Transverse colon (tissue), 4 donors: ENCODE data around the gene S1PR4. TPM values are rescaled to one million over a fixed set of nuclear protein-coding genes. Genes with fewer than 3 reads are reported as not detected.

Source experiments
- DNase-seq: peaks from one replicate; pipeline ENCODE4 v3.0.0-alpha.2; 2019
- H3K27ac ChIP-seq, 4 donors: fragments of 200-600 bp; sonication (generic); 2 replicates each; pipeline ENCODE4 v1.5.1; 2016 to 2018; ENCODE audit warnings: inconsistent platforms in 4 of 4
- H3K27me3 ChIP-seq: fragments of 200-600 bp; sonication (generic); 2 replicates; pipeline ENCODE4 v1.5.1; 2017; ENCODE audit warnings: inconsistent platforms
- H3K36me3 ChIP-seq, 4 donors: fragments of 200-600 bp; sonication (generic); 2 replicates each; pipeline ENCODE4 v1.5.1; 2017 to 2019; ENCODE audit warnings: inconsistent platforms in 4 of 4
- H3K4me1 ChIP-seq, 4 donors: fragments of 200-600 bp; sonication (generic); 2 replicates each; pipeline ENCODE4 v1.5.1; 2017 to 2020; ENCODE audit warnings: inconsistent platforms in 4 of 4
- H3K4me3 ChIP-seq, 4 donors: fragments of 200-600 bp; sonication (generic); 1 replicate in 1 of 4; 2 replicates in 3 of 4; pipeline versions ENCODE4 v1.5.1 to v1.6.1; 2017 to 2019; ENCODE audit warnings: inconsistent platforms in 4 of 4
- H3K9me3 ChIP-seq, 2 donors: fragments of 200-600 bp; sonication (generic); 2 replicates each; pipeline ENCODE4 v1.5.1; 2017 to 2019; ENCODE audit warnings: inconsistent platforms in 2 of 2
- EP300 ChIP-seq: sonication (generic); formaldehyde crosslinking; IDR thresholded peaks from one replicate; pipeline ENCODE4 v1.6.1; 2017; ENCODE audit warnings: antibody characterized with exemption, low read depth
- POLR2A ChIP-seq: fragments of 450-650 bp; IDR thresholded peaks from one replicate; pipeline ENCODE4 v1.6.1; 2016; ENCODE audit warnings: antibody characterized with exemption, mild to moderate bottlenecking, moderate library complexity
- POLR2AphosphoS5 ChIP-seq, 3 donors: sonication (generic); formaldehyde crosslinking; IDR thresholded peaks; one replicate each; pipeline ENCODE4 v1.6.1; 2016; ENCODE audit warnings: antibody characterized with exemption in 3 of 3
- WGBS, 2 donors: methylation state at CpG; one replicate each; pipeline ENCODE4 v1.1.5; 2018; ENCODE audit warnings: low coverage in 1 of 2; 5-methylcytosine and 5-hydroxymethylcytosine counted together
- in situ Hi-C, 4 donors: fragments of 200-750 bp; cut with MboI; loops; one replicate each; pipeline versions ENCODE4 v1.15.0 to v1.15.1; 2017; ENCODE audit warnings: low sequenced_read_pairs in 3 of 4, low pct_ligation_motif_present in 1 of 4, low pct_unique_long_range_greater_than_20kb in 1 of 4
- intact Hi-C: fragments of 100-400 bp; cut with DNase I; formaldehyde crosslinking; loops from one replicate; pipeline ENCODE4 v1.15.1; 2023; ENCODE audit warnings: low total_unique reads
- total RNA-seq, 4 donors: library from RNA; depleted of rRNA; stranded (reverse); fragments of >200 nt; gene quantifications; one replicate each; pipeline ENCODE4 v1.1.0, GENCODE V29; 2016
- TF ChIP-seq, protein P1 (sequence below), 5 experiments: fragments of 200-600 bp in 3 of 5; fragments of 450-650 bp in 2 of 5; sonication (generic) in 3 of 5; IDR thresholded peaks; 1 replicate in 2 of 5; 2 replicates in 3 of 5; pipeline ENCODE4 v1.5.1; 2016 to 2017; ENCODE audit warnings: antibody characterized with exemption in 5 of 5, inconsistent platforms in 3 of 5, mild to moderate bottlenecking in 2 of 5, moderate library complexity in 1 of 5

The S1PR4 gene
- total RNA-seq, 4 donors from 2014 or later = 0.68 to 14.6 (median 6.0) TPM; not detected in 1

DNA sequence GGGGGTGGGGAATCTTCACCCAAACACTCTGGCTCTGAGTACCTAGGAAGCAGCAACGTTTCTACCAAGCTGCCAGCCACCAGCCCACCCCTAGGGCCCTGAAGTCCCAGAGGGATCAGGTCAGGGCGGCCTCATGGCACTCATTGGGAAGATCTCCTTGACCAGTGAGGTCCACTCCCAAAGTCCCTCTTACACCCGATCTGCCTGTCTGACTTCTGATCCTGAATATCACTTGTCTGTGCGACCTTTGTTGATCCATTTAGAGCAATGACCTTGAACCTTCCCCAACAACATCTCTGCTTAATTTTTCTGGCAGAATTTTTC, 44.8 kb upstream of the S1PR4 start:
- H3K27ac ChIP-seq = peak overlapping the region in 2 of 4 donors; percentile 17 to 57
- DNase-seq = no peak
- intact Hi-C loops = no loop called here
- H3K4me3 ChIP-seq = no peak overlapping the region
- H3K36me3 ChIP-seq = no peaks in the 10 kb centered on the region
- H3K27me3 ChIP-seq = peaks cover 3% of the 10 kb centered on the region
- in situ Hi-C loops = no loop called here
- no peaks in the 10 kb centered on the region for H3K9me3 ChIP-seq
- peaks cover 0 to 8% (median 1%) of the 10 kb centered on the region in 4 donors for H3K4me1 ChIP-seq
- no peak for TF ChIP-seq POLR2A
- no peak for TF ChIP-seq EP300
- no peak for TF ChIP-seq POLR2AphosphoS5 (IDR thresholded peaks at IDR 0.05)
- TF ChIP-seq, protein P1, sequence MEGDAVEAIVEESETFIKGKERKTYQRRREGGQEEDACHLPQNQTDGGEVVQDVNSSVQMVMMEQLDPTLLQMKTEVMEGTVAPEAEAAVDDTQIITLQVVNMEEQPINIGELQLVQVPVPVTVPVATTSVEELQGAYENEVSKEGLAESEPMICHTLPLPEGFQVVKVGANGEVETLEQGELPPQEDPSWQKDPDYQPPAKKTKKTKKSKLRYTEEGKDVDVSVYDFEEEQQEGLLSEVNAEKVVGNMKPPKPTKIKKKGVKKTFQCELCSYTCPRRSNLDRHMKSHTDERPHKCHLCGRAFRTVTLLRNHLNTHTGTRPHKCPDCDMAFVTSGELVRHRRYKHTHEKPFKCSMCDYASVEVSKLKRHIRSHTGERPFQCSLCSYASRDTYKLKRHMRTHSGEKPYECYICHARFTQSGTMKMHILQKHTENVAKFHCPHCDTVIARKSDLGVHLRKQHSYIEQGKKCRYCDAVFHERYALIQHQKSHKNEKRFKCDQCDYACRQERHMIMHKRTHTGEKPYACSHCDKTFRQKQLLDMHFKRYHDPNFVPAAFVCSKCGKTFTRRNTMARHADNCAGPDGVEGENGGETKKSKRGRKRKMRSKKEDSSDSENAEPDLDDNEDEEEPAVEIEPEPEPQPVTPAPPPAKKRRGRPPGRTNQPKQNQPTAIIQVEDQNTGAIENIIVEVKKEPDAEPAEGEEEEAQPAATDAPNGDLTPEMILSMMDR (IDR thresholded peaks at IDR 0.05) = no peak
- 60 to 69% methylated on average over 1 to 4 of the region's 4 CpGs for WGBS, 2 donors

DNA sequence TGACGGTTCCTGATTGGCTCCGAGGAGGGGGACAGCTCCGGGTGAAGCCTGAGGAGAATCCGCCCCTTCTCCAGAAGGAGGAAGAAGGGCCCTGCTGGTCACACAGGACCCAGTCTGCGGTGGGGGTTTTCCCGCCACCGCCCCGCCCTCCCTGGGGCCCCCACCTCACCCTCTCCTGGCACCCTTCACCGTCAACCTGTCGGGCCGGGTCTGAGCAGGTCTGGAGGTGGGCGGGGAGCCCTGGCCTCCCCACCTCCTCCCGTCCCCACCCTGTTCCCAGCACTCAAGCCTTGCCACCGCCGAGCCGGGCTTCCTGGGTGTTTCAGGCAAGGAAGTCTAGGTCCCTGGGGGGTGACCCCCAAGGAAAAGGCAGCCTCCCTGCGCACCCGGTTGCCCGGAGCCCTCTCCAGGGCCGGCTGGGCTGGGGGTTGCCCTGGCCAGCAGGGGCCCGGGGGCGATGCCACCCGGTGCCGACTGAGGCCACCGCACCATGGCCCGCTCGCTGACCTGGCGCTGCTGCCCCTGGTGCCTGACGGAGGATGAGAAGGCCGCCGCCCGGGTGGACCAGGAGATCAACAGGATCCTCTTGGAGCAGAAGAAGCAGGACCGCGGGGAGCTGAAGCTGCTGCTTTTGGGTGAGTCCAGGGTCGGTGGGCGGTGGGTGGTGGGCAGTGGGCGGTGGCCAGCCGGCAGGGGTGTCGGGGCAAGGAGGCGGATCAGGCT, 42.4 kb upstream of the S1PR4 start, which contains the start of gene GNA15:
Gene GNA15 (plus strand): TSS at position 73 of the 723 bp plus-strand sequence. CDS start 418 bp downstream, at position 491.
- TF ChIP-seq, protein P1 (IDR thresholded peaks at IDR 0.05) = no peak
- TF ChIP-seq POLR2A = no peak
- TF ChIP-seq EP300 = no peak
- TF ChIP-seq POLR2AphosphoS5 (IDR thresholded peaks at IDR 0.05) = no peak
- H3K36me3 ChIP-seq = no peaks in the 10 kb centered on the region
- H3K27ac ChIP-seq = peak within 1 kb of the TSS; percentile 25 to 64 (median 44)
- in situ Hi-C loops = no loop called here
- intact Hi-C loops = no loop called here
- peak; percentile 62 for DNase-seq
- 40% methylated on average over 40 of the region's 40 CpGs; no CpG with 5 or more reads in 1 of the 2 donors for WGBS, 2 donors
- H3K4me1 ChIP-seq = peaks cover 0 to 8% (median 1%) of the 10 kb centered on the region in 4 donors
- H3K4me3 ChIP-seq = peak within 1 kb of the TSS in 3 of 4 donors; percentile 26 to 45 (median 27)
- peaks cover 3% of the 10 kb centered on the region for H3K27me3 ChIP-seq
- no peaks in the 10 kb centered on the region for H3K9me3 ChIP-seq

DNA sequence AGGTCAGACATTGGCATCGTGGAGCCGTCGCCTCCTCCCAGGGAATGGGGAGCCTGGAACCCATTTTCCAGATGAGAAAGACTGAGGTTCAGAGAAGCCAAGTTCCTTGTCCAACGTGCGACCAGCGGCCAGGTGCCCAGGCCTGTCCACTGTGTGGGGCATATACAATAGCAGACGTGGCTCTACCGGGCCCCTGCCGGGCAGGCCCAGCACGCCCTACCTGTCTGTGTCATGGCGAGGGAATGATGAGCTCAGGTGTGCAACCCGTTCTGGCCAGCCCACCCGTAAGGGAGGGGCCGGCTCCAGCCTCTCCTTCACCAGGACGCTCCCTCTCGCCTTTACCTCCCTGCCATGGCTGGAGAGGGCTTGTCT, 41.9 kb upstream of the S1PR4 start:
- no peak for DNase-seq
- H3K9me3 ChIP-seq = no peaks in the 10 kb centered on the region
- H3K27ac ChIP-seq = peak overlapping the region; percentile 25 to 64 (median 44)
- intact Hi-C loops = no loop called here
- H3K4me3 ChIP-seq = peak overlapping the region in 3 of 4 donors; percentile 26 to 45 (median 27)
- H3K27me3 ChIP-seq = peaks cover 3% of the 10 kb centered on the region
- WGBS, 2 donors = 60% methylated on average over 16 of the region's 16 CpGs; no CpG with 5 or more reads in 1 of the 2 donors
- in situ Hi-C loops = no loop called here
- TF ChIP-seq, protein P1 (IDR thresholded peaks at IDR 0.05) = no peak
- TF ChIP-seq POLR2AphosphoS5 (IDR thresholded peaks at IDR 0.05) (no peak), EP300 (no peak), POLR2A (no peak)
- peaks cover 0 to 12% (median 1%) of the 10 kb centered on the region in 4 donors for H3K4me1 ChIP-seq
- H3K36me3 ChIP-seq = no peaks in the 10 kb centered on the region

DNA sequence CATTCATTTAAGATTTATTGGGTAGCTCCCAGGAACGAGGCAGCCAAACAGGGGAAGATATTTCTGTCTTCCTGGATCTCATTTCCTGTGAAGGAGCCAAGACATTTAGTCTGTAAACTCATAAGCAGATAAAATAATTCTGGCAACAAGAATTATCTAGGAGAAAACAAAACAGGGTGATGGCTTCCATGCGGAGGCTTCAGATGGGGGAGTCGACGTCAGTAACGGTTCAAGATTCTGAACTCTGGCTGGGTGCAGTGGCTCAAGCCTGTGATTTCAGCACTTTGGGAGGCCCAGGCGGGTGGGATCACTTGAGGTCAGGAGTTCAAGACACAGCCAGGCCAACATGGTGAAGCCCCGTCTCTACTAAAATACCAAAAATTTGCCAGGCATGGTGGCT, 41.5 kb upstream of the S1PR4 start:
- Histone ChIP-seq H3K27me3 (peaks cover 3% of the 10 kb centered on the region), H3K27ac (peak overlapping the region in 1 of 4 donors; percentile 25), H3K4me3 (peak overlapping the region in 1 of 4 donors; percentile 45), H3K4me1 (peaks cover 0 to 17% (median 1%) of the 10 kb centered on the region in 4 donors), H3K36me3 (no peaks in the 10 kb centered on the region), H3K9me3 (no peaks in the 10 kb centered on the region)
- in situ Hi-C loops (no loop called here), intact Hi-C loops (no loop called here)
- no peak for DNase-seq
- no peak for TF ChIP-seq POLR2AphosphoS5 (IDR thresholded peaks at IDR 0.05)
- TF ChIP-seq EP300 = no peak
- TF ChIP-seq POLR2A = no peak
- TF ChIP-seq, protein P1 (IDR thresholded peaks at IDR 0.05) = no peak
- 53 to 62% methylated on average over 6 to 7 of the region's 7 CpGs for WGBS, 2 donors
